M059J (cell line): ENCODE measurements around the gene CHRDL1. TPM values are rescaled to one million over a fixed set of nuclear protein-coding genes. Genes with fewer than 3 reads are reported as not detected.
"Not testable (repeated sequence)": the region's sequence is repeated elsewhere in the genome, so short reads cannot be mapped to it uniquely, and the experiment has no call there.

Source experiments
- DNase-seq: peaks from one replicate; pipeline ENCODE4 v3.0.0-alpha.2; 2012; ENCODE audit warnings: low read depth
- total RNA-seq: library from RNA; depleted of rRNA; stranded (reverse); fragments of >200 nt; shearing (Covaris generic); gene quantifications from 2 replicates; pipeline ENCODE4 v1.2.3, GENCODE V29; 2014; rRNA removed

Gene CHRDL1
- 177 and 249 TPM in 2 replicates for total RNA-seq

GRCh38 chrX:110795645-110796406 is at the start of gene CHRDL1:
TSS of gene CHRDL1 (minus strand) at chrX:110795817. CDS start at chrX:110792181, 3,636 bp downstream.
- peak; percentile 80 for DNase-seq

- no peak for DNase-seq
Observed at GRCh38 chrX:110836982-110837381, 41.4 kb upstream of the CHRDL1 start.

- no peak for DNase-seq
Observed at GRCh38 chrX:110836451-110836850, 40.8 kb upstream of the CHRDL1 start.

GRCh38 chrX:110836001-110836400 is 40.4 kb upstream of the CHRDL1 start:
- DNase-seq, result no peak

- no peak for DNase-seq
Observed at GRCh38 chrX:110825972-110826371, 30.4 kb upstream of the CHRDL1 start.

GRCh38 chrX:110816543-110816942 is 20.9 kb upstream of the CHRDL1 start:
- not testable (repeated sequence) for DNase-seq

GRCh38 chrX:110806145-110806544 is 10.5 kb upstream of the CHRDL1 start:
- DNase-seq, result peak; percentile 84

GRCh38 chrX:110805303-110805702 is 9.7 kb upstream of the CHRDL1 start:
- DNase-seq, result no peak

- DNase-seq, result no peak
Observed at GRCh38 chrX:110804446-110804845, 8.8 kb upstream of the CHRDL1 start.

- peak; percentile 74 for DNase-seq
Observed at GRCh38 chrX:110803506-110803905, 7.9 kb upstream of the CHRDL1 start.

- no peak for DNase-seq
Observed at GRCh38 chrX:110796407-110796697, 735 bp upstream of the CHRDL1 start.

- DNase-seq, result no peak
Observed at GRCh38 chrX:110794601-110795000, 1.0 kb downstream of the CHRDL1 start.

GRCh38 chrX:110791071-110791470 is 4.5 kb downstream of the CHRDL1 start:
- peak; percentile 15 for DNase-seq

- peak; percentile 91 for DNase-seq
Observed at GRCh38 chrX:110786486-110786885, 9.1 kb downstream of the CHRDL1 start.

GRCh38 chrX:110759785-110760184 is 35.8 kb downstream of the CHRDL1 start:
- peak; percentile 90 for DNase-seq

GRCh38 chrX:110758781-110759422 is 36.7 kb downstream of the CHRDL1 start:
- DNase-seq, result peak; percentile 70

GRCh38 chrX:110755611-110756010 is 40.0 kb downstream of the CHRDL1 start:
- peak; percentile 93 for DNase-seq

GRCh38 chrX:110755061-110755460 is 40.6 kb downstream of the CHRDL1 start:
- peak; percentile 91 for DNase-seq

- no peak for DNase-seq
Observed at GRCh38 chrX:110750526-110751189, 45.0 kb downstream of the CHRDL1 start.

- no peak for DNase-seq
Observed at GRCh38 chrX:110748256-110748806, 47.3 kb downstream of the CHRDL1 start.

- no peak for DNase-seq
Observed at GRCh38 chrX:110746014-110746413, 49.6 kb downstream of the CHRDL1 start.

- DNase-seq, result no peak
Observed at GRCh38 chrX:110745288-110745687, 50.3 kb downstream of the CHRDL1 start.
